ENCODE data around the gene UBE2S.

Gene UBE2S

GRCh38 chr19:55365964-55366363 lies 41.6 kb downstream of the UBE2S start:
- no peak for DNase-seq (ENCODE audit: insufficient read length)
- no peak for FAIRE-seq
- no peak for TF ChIP-seq POLR2A (IDR thresholded peaks at IDR 0.05; ENCODE audit: low read depth, low read length)
- TF ChIP-seq POLR2AphosphoS5 (IDR thresholded peaks at IDR 0.05; ENCODE audit: low read depth, low read length) = no peak
- TF ChIP-seq TAF1 (IDR thresholded peaks at IDR 0.05; ENCODE audit: borderline replicate concordance, low read depth, low read length) = no peak

- FAIRE-seq = no peak
- DNase-seq (ENCODE audit: insufficient read length) = no peak
- TF ChIP-seq POLR2AphosphoS5 (IDR thresholded peaks at IDR 0.05; ENCODE audit: low read depth, low read length) = no peak
- no peak for TF ChIP-seq POLR2A (IDR thresholded peaks at IDR 0.05; ENCODE audit: low read depth, low read length)
- no peak for TF ChIP-seq TAF1 (IDR thresholded peaks at IDR 0.05; ENCODE audit: borderline replicate concordance, low read depth, low read length)
Observed at GRCh38 chr19:55365245-55365644, 42.3 kb downstream of the UBE2S start.

GRCh38 chr19:55362990-55363716 lies 44.4 kb downstream of the UBE2S start, which contains the start of gene GARIN5B:
GARIN5B (minus strand) TSS chr19:55363260; CDS start chr19:55363066, 194 bp downstream.
- FAIRE-seq (no peak), DNase-seq (ENCODE audit: insufficient read length) (no peak)
- TF ChIP-seq TAF1 (IDR thresholded peaks at IDR 0.05; ENCODE audit: borderline replicate concordance, low read depth, low read length) = no peak

GRCh38 chr19:55362174-55362989 lies 45.2 kb downstream of the UBE2S start:
- DNase-seq (ENCODE audit: insufficient read length) (no peak), FAIRE-seq (no peak)
- no peak for TF ChIP-seq POLR2AphosphoS5 (IDR thresholded peaks at IDR 0.05; ENCODE audit: low read depth, low read length)
- no peak for TF ChIP-seq POLR2A (IDR thresholded peaks at IDR 0.05; ENCODE audit: low read depth, low read length)
- no peak for TF ChIP-seq TAF1 (IDR thresholded peaks at IDR 0.05; ENCODE audit: borderline replicate concordance, low read depth, low read length)

DNA sequence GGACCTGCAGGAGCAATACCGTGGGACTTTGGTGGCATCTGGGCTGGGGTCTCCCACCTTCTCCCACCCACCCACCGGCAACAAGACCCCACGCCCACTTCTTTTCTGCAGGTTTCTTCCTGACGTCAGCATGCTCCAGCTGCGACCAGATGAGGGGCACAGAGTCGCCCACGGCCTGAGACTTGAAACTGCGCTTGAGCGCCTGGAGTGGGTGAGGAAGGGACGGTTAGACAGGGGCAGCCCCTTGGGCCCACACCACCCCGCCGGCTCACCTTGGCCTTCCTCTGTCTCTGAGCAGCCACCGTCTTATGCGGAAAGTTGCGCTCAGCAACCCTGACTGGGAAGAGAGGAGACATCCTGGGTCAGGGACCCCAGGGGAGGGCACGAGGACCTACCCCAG lies 46.7 kb downstream of the UBE2S start:
- DNase-seq (ENCODE audit: insufficient read length) (no peak), FAIRE-seq (no peak)
- no peak for TF ChIP-seq POLR2AphosphoS5 (IDR thresholded peaks at IDR 0.05; ENCODE audit: low read depth, low read length)
- no peak for TF ChIP-seq POLR2A (IDR thresholded peaks at IDR 0.05; ENCODE audit: low read depth, low read length)
- no peak for TF ChIP-seq TAF1 (IDR thresholded peaks at IDR 0.05; ENCODE audit: borderline replicate concordance, low read depth, low read length)

DNA sequence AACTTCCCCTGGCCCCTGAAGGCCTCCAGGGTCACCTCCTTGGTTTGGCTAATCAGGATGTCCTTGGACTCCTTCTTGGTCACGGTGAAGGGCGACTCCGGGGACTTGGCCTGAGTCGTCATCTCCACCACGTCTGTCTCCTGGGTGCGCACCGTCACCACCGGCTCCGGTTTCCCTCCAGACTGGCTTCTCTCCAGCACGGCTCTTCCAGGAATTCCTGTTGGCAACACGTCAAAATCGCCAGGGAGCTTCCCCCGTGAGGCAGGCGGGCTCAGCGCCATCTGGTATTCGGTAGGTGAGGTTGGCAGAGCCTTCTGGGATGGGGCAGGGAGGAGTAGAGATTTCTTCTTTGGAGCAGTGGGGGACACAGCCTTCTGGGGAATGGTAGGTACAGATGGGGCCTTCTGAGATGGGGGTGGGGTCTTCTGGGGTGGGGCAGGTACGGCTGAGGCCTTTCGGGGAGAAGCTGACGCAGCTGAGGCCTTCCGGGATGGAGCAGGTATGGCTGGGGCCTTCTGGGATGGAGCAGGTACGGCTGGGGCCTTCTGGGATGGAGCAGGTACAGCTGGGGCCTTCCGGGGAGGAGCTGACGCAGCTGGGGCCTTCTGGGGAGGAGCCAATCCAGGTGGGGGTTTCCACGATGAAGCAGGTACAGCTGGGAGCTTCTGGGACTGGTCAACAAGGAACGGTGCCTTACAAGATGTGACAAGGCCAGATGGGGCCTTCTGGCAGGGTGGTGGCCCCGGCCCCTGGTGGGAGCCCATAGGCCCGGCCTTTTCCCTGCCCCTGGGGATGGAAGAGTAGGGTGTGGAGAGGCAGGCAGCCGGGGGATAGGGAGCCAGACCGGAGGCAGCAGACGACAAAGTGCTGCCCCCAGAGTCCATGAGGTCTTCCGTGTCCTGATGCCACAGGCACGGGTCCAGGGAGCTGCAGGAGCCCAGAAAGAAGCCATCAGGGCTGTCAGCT lies 48.4 kb downstream of the UBE2S start:
- FAIRE-seq = no peak
- DNase-seq (ENCODE audit: insufficient read length) = no peak
- no peak for TF ChIP-seq POLR2AphosphoS5 (IDR thresholded peaks at IDR 0.05; ENCODE audit: low read depth, low read length)

- TF ChIP-seq TAF1 (IDR thresholded peaks at IDR 0.05; ENCODE audit: borderline replicate concordance, low read depth, low read length) (no peak), POLR2A (IDR thresholded peaks at IDR 0.05; ENCODE audit: low read depth, low read length) (no peak), POLR2AphosphoS5 (IDR thresholded peaks at IDR 0.05; ENCODE audit: low read depth, low read length) (no peak)
- DNase-seq (ENCODE audit: insufficient read length) (no peak), FAIRE-seq (no peak)
Observed at GRCh38 chr19:55358493-55358892, 49.1 kb downstream of the UBE2S start.

DNA sequence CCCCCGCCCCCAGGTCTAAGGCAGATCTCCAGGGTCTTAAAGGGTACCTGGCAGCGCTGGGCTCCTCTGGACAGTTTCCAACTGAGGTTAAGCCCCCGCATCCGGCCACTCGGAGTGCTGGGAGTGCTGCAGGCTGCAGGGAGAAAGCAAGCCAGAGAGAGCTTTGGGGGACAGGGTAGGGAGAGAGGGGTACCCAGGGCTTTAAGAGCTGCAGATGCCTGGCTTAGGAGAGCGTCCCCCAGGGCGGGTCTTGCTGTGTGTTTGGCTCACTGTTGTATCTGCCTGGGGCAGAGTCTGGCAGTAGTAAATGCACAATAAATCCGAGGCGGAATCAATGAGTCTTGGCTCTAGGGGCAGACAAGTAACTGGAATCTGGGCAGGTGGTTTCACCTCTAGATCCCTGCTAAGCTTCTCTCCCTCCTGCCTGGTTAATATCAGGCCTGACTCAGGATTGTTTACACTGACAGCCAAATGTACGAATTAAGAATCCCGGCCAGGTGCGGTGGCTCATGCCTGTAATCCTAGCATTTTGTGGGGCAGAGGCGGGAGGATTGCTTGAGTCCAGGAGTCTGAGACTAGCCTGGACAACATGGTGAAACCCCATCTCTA lies 52.3 kb downstream of the UBE2S start:
- TF ChIP-seq POLR2A (IDR thresholded peaks at IDR 0.05; ENCODE audit: low read depth, low read length) (no peak), POLR2AphosphoS5 (IDR thresholded peaks at IDR 0.05; ENCODE audit: low read depth, low read length) (no peak), TAF1 (IDR thresholded peaks at IDR 0.05; ENCODE audit: borderline replicate concordance, low read depth, low read length) (no peak)
- FAIRE-seq = no peak
- DNase-seq (ENCODE audit: insufficient read length) = no peak

- TF ChIP-seq TAF1 (IDR thresholded peaks at IDR 0.05; ENCODE audit: borderline replicate concordance, low read depth, low read length) (no peak), POLR2A (IDR thresholded peaks at IDR 0.05; ENCODE audit: low read depth, low read length) (no peak), POLR2AphosphoS5 (IDR thresholded peaks at IDR 0.05; ENCODE audit: low read depth, low read length) (no peak)
- FAIRE-seq = no peak
- no peak for DNase-seq (ENCODE audit: insufficient read length)
Observed at GRCh38 chr19:55354698-55355212, 52.8 kb downstream of the UBE2S start, which contains the start of gene COX6B2. COX6B2 (minus strand) TSS chr19:55354719; CDS start chr19:55354521, 198 bp downstream.

DNA sequence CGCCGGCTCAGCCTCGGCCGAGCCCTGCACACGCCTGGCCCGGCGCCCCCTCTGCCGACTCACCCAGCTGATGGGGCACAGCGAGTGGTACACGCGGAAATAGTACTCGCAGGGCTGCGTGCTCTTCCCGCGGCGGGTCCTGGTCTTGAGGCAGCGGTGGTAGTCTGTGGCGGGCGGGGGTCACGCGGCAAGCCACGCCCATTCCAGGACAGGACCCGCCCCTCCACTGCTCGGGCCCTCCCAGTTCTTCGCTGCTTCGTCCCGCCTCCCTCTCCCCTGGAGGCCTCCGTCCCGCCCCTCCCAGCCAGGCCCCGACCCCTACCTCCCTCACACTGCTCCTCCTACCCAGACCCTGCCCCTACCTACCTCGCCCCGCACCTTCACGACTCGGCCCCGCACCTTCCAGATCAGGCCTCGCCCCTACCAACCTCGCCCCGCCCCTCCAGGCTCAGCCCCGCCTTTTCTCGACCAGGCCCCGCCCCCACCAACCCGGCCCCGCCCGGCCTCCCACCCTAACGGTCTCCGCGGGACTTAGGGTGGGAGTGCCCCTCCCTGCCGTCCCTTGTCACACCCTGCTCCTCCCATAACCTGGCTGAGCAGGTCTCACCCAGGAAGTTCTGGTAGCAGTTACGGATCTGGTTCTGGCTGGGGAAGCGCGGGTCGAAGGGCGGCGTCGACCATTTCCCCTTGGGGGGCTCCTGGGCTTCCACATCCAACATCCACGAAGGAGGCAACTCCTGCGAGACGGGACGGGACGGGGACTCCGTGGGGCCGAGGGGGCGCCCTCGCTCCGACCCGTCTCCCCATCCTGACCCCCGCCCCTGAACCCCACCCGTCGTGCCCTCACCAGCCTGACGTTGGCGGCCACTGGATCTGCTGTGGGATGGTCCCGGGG lies 53.5 kb downstream of the UBE2S start:
- FAIRE-seq = no peak
- no peak for TF ChIP-seq POLR2AphosphoS5 (IDR thresholded peaks at IDR 0.05; ENCODE audit: low read depth, low read length)
- TF ChIP-seq POLR2A (IDR thresholded peaks at IDR 0.05; ENCODE audit: low read depth, low read length) = no peak
- no peak for TF ChIP-seq TAF1 (IDR thresholded peaks at IDR 0.05; ENCODE audit: borderline replicate concordance, low read depth, low read length)

More for the DNA sequence above, 53.5 kb downstream of the UBE2S start:
- DNase-seq (ENCODE audit: insufficient read length) = peak; percentile 88
